Measurements from ENCODE around the gene RNF14. TPM values are rescaled to one million over a fixed set of nuclear protein-coding genes. Genes with fewer than 3 reads are reported as not detected.

RNF14 gene
- total RNA-seq, 1 experiment from 2014 or later: 72.1 TPM

DNA sequence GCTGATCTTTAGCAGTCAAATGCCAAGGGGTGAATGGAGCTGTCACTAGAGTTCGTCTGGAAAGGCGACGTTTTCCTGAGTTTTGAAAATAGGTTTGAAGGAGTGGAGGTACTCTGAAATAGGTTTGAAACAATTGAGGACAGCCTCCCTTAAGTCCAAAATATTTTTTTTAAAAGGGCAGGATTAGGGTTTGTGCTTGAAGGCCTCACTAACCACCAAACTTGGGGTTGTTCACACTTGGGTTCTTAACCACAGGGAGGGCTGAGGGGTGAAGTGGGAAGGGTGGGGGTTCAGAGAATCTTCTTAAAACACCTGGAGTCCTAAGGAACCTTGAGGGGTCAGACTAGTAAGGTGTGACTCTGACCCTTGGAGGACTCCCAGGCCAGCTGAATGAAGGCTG, 7.4 kb upstream of the RNF14 start:
- Histone ChIP-seq H3K4me1 (ENCODE audit: control insufficient read depth, insufficient read depth, low read length) (no peaks in the 10 kb centered on the region), H3K27me3 (ENCODE audit: control insufficient read depth, insufficient read depth, low read length) (no peaks in the 10 kb centered on the region), H3K27ac (ENCODE audit: low read length) (no peak overlapping the region), H3K9me3 (ENCODE audit: control insufficient read depth, insufficient read depth, low read depth, low read length) (no peaks in the 10 kb centered on the region), H3K4me3 (ENCODE audit: low read depth in 2 of 2, low read length in 2 of 2) (no peak overlapping the region), H3K36me3 (ENCODE audit: control insufficient read depth, insufficient read depth, low read length) (no peaks in the 10 kb centered on the region)
- ChIA-PET POLR2A (no interaction called here), CTCF (interaction anchor here (0.7 to 3.2 kb wide), 12 partner anchors 8 to 297 kb away, joined by 3 to 30 read pairs (median 6); partner anchors contain the start of genes DELE1 and RNF14)
- ATAC-seq (no peak), DNase-seq (ENCODE audit: low read depth, low spot score) (no peak)
- in situ Hi-C loops (cut with HindIII; ENCODE audit: low pct_unique_long_range_greater_than_20kb, low sequenced_read_pairs): no loop called here
- intact Hi-C loops (cut with micrococcal nuclease; ENCODE audit: unreplicated experiment): loop anchor here (2.0 to 10.0 kb wide), 2 partner anchors 261 to 297 kb away; no protein-coding TSS in a partner anchor
- TF ChIP-seq SIN3A (IDR thresholded peaks at IDR 0.05; ENCODE audit: borderline replicate concordance, insufficient read depth, low read depth, low read length): no peak
- TF ChIP-seq, protein P1, sequence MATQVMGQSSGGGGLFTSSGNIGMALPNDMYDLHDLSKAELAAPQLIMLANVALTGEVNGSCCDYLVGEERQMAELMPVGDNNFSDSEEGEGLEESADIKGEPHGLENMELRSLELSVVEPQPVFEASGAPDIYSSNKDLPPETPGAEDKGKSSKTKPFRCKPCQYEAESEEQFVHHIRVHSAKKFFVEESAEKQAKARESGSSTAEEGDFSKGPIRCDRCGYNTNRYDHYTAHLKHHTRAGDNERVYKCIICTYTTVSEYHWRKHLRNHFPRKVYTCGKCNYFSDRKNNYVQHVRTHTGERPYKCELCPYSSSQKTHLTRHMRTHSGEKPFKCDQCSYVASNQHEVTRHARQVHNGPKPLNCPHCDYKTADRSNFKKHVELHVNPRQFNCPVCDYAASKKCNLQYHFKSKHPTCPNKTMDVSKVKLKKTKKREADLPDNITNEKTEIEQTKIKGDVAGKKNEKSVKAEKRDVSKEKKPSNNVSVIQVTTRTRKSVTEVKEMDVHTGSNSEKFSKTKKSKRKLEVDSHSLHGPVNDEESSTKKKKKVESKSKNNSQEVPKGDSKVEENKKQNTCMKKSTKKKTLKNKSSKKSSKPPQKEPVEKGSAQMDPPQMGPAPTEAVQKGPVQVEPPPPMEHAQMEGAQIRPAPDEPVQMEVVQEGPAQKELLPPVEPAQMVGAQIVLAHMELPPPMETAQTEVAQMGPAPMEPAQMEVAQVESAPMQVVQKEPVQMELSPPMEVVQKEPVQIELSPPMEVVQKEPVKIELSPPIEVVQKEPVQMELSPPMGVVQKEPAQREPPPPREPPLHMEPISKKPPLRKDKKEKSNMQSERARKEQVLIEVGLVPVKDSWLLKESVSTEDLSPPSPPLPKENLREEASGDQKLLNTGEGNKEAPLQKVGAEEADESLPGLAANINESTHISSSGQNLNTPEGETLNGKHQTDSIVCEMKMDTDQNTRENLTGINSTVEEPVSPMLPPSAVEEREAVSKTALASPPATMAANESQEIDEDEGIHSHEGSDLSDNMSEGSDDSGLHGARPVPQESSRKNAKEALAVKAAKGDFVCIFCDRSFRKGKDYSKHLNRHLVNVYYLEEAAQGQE (IDR thresholded peaks at IDR 0.05; ENCODE audit: insufficient read depth in 1 of 2, low read depth in 2 of 2, low read length in 1 of 2): no peak
- TF ChIP-seq POLR2AphosphoS5 (IDR thresholded peaks at IDR 0.05; ENCODE audit: low read depth, low read length): no peak
- TF ChIP-seq, protein P2, sequence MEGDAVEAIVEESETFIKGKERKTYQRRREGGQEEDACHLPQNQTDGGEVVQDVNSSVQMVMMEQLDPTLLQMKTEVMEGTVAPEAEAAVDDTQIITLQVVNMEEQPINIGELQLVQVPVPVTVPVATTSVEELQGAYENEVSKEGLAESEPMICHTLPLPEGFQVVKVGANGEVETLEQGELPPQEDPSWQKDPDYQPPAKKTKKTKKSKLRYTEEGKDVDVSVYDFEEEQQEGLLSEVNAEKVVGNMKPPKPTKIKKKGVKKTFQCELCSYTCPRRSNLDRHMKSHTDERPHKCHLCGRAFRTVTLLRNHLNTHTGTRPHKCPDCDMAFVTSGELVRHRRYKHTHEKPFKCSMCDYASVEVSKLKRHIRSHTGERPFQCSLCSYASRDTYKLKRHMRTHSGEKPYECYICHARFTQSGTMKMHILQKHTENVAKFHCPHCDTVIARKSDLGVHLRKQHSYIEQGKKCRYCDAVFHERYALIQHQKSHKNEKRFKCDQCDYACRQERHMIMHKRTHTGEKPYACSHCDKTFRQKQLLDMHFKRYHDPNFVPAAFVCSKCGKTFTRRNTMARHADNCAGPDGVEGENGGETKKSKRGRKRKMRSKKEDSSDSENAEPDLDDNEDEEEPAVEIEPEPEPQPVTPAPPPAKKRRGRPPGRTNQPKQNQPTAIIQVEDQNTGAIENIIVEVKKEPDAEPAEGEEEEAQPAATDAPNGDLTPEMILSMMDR (IDR thresholded peaks at IDR 0.05): no peak
- TF ChIP-seq TCF7L2 (IDR thresholded peaks at IDR 0.05; ENCODE audit: low read depth, low read length): no peak
- BruUV-seq (replicated peaks): no TSS peak

DNA sequence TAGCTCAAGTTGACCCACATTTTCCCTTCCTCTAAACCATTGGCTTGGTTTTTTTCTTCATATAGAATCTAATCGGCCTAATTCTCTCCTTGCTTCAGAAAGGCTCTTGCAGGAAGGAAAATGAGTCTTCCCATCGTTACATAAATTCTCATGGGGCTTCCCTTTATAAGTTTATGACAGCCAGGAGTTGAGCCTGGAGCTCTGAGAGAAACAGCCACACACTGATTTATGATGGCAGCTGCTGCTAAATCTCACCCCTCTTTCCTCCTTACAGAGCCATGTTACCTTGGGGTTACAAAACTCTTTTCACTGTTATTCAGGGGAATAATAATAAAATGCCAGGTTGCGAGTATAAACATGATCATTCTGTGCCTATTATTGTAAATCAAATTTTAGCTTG, 5.2 kb upstream of the RNF14 start:
- intact Hi-C loops (cut with micrococcal nuclease; ENCODE audit: unreplicated experiment) (loop anchor here (10.0 kb wide), 1 partner anchor 299 kb away; no protein-coding TSS in a partner anchor), in situ Hi-C loops (cut with HindIII; ENCODE audit: low pct_unique_long_range_greater_than_20kb, low sequenced_read_pairs) (no loop called here)
- DNase-seq (ENCODE audit: low read depth, low spot score) (no peak), ATAC-seq (no peak)
- H3K4me1 ChIP-seq (ENCODE audit: control insufficient read depth, insufficient read depth, low read length): peaks cover 4% of the 10 kb centered on the region; the same call in 1 of the 2 replicates
- H3K27ac ChIP-seq (ENCODE audit: low read length): no peak overlapping the region
- no peaks in the 10 kb centered on the region for H3K27me3 ChIP-seq (ENCODE audit: control insufficient read depth, insufficient read depth, low read length)
- ChIA-PET POLR2A (no interaction called here), CTCF (no interaction called here)
- no peak overlapping the region for H3K4me3 ChIP-seq (ENCODE audit: low read depth in 2 of 2, low read length in 2 of 2)
- no peaks in the 10 kb centered on the region for H3K36me3 ChIP-seq (ENCODE audit: control insufficient read depth, insufficient read depth, low read length)
- TF ChIP-seq, protein P2 (IDR thresholded peaks at IDR 0.05): no peak
- TF ChIP-seq POLR2AphosphoS5 (IDR thresholded peaks at IDR 0.05; ENCODE audit: low read depth, low read length) (no peak), SIN3A (IDR thresholded peaks at IDR 0.05; ENCODE audit: borderline replicate concordance, insufficient read depth, low read depth, low read length) (no peak), TCF7L2 (IDR thresholded peaks at IDR 0.05; ENCODE audit: low read depth, low read length) (no peak)
- TF ChIP-seq, protein P1 (IDR thresholded peaks at IDR 0.05; ENCODE audit: insufficient read depth in 1 of 2, low read depth in 2 of 2, low read length in 1 of 2): no peak
- no peaks in the 10 kb centered on the region for H3K9me3 ChIP-seq (ENCODE audit: control insufficient read depth, insufficient read depth, low read depth, low read length)
- no TSS peak for BruUV-seq (replicated peaks)
